HepG2 (cell line): ENCODE results near the gene ADORA2B. TPM values are rescaled to one million over a fixed set of nuclear protein-coding genes. Genes with fewer than 3 reads are reported as not detected.

Experiments
- CCAR2 ChIP-seq: fragments of 200-400 bp; formaldehyde crosslinking; optimal IDR thresholded peaks from 2 replicates; pipeline ENCODE3; 2018; ENCODE audit warnings: low read depth, mild to moderate bottlenecking, low read length, moderate library complexity
- CSRNP2 ChIP-seq: sonication (generic); formaldehyde crosslinking; conservative IDR thresholded peaks from 2 replicates; pipeline ENCODE4 v1.8.0; 2022; ENCODE audit warnings: low read depth, missing genetic modification reagents
- DNMT1 ChIP-seq: sonication (generic); formaldehyde crosslinking; IDR thresholded peaks from 2 replicates; pipeline ENCODE4 v1.5.1; 2020; ENCODE audit warnings: mild to moderate bottlenecking, missing genetic modification reagents
- EZH2 ChIP-seq: conservative IDR thresholded peaks from 2 replicates; pipeline ENCODE4 v1.6.1; 2012; ENCODE audit warnings: mild to moderate bottlenecking, low read depth, low read length, moderate library complexity
- JUN ChIP-seq: sonication (generic); formaldehyde crosslinking; IDR thresholded peaks from 2 replicates; pipeline ENCODE4 v1.4.0; 2020; ENCODE audit warnings: mild to moderate bottlenecking, missing genetic modification reagents
- NCOA5 ChIP-seq: sonication (generic); formaldehyde crosslinking; IDR thresholded peaks from 2 replicates; pipeline ENCODE4 v1.4.0; 2020; ENCODE audit warnings: missing genetic modification reagents
- NFRKB ChIP-seq: fragments of 450-650 bp; IDR thresholded peaks from 2 replicates; pipeline ENCODE4 v1.6.1; 2017
- RBM22 ChIP-seq: fragments of 200-400 bp; formaldehyde crosslinking; optimal IDR thresholded peaks from 2 replicates; pipeline ENCODE3; 2017; ENCODE audit warnings: mild to moderate bottlenecking, low read length, moderate library complexity
- RELA ChIP-seq: sonication (generic); formaldehyde crosslinking; IDR thresholded peaks from 2 replicates; pipeline ENCODE4 v1.4.0; 2020; ENCODE audit warnings: missing genetic modification reagents
- SRF ChIP-seq: IDR thresholded peaks from 2 replicates; pipeline ENCODE4 v1.6.1; 2011; ENCODE audit warnings: mild to moderate bottlenecking, low read depth, low read length, moderate library complexity
- SRSF1 ChIP-seq: fragments of 200-400 bp; formaldehyde crosslinking; optimal IDR thresholded peaks from 2 replicates; pipeline ENCODE3; 2017; ENCODE audit warnings: mild to moderate bottlenecking, low read depth, low read length, moderate library complexity
- STAT5B ChIP-seq: sonication (generic); formaldehyde crosslinking; IDR thresholded peaks from 2 replicates; pipeline ENCODE4 v1.4.0; 2020; ENCODE audit warnings: missing genetic modification reagents
- ZNF333 ChIP-seq: sonication (generic); formaldehyde crosslinking; IDR thresholded peaks from 2 replicates; pipeline ENCODE4 v1.4.0; 2020; ENCODE audit warnings: mild to moderate bottlenecking, missing genetic modification reagents, borderline replicate concordance
- ZNF432 ChIP-seq: sonication (generic); formaldehyde crosslinking; IDR thresholded peaks from 2 replicates; pipeline ENCODE4 v1.5.0; 2020; ENCODE audit warnings: missing genetic modification reagents, mild to moderate bottlenecking, borderline replicate concordance
- ZNF577 ChIP-seq: sonication (generic); formaldehyde crosslinking; IDR thresholded peaks from 2 replicates; pipeline ENCODE4 v1.4.0; 2020; ENCODE audit warnings: mild to moderate bottlenecking, low read depth, missing genetic modification reagents, borderline replicate concordance
- ZNF75D ChIP-seq: sonication (generic); formaldehyde crosslinking; IDR thresholded peaks from 2 replicates; pipeline ENCODE4 v1.8.1; 2023; ENCODE audit warnings: missing genetic modification reagents, mild to moderate bottlenecking, borderline replicate concordance
- ZNF788 ChIP-seq: sonication (generic); formaldehyde crosslinking; IDR thresholded peaks from 2 replicates; pipeline ENCODE4 v1.5.0; 2020; ENCODE audit warnings: mild to moderate bottlenecking, missing genetic modification reagents, borderline replicate concordance
- polyA plus RNA-seq, 8 experiments: library from polyadenylated mRNA; depleted of rRNA in 3 of 8; stranded (reverse) in 7 of 8; unstranded in 1 of 8; fragments of >200 nt; fragmentation: Illumina TruSeq in 4 of 8; extraction: Trizol in 4 of 8; gene quantifications; 2 replicates each; pipeline versions ENCODE4 v1.2.1 to v1.2.3, GENCODE V29; 2011 to 2016; ENCODE audit warnings: low read depth in 4 of 8, missing spikeins in 1 of 8, mixed read lengths in 1 of 8; ENCODE audit not compliant: insufficient read depth in 1 of 8
- total RNA-seq, 5 experiments: library from RNA; depleted of rRNA; stranded (reverse); fragments of >200 nt; fragmentation: Illumina TruSeq; extraction: Trizol; gene quantifications; 2 replicates each; pipeline ENCODE4 v1.2.3, GENCODE V29; 2016; ENCODE audit warnings: low read depth in 1 of 5
- TF ChIP-seq, protein P1 (sequence below): sonication (generic); formaldehyde crosslinking; IDR thresholded peaks from 2 replicates; pipeline ENCODE4; 2020; ENCODE audit warnings: missing genetic modification reagents, mild to moderate bottlenecking, borderline replicate concordance
- TF ChIP-seq, protein P2 (sequence below): sonication (generic); formaldehyde crosslinking; conservative IDR thresholded peaks from 2 replicates; pipeline ENCODE4 v1.4.0; 2020; ENCODE audit warnings: missing genetic modification reagents
- TF ChIP-seq, protein P3 (sequence below): sonication (generic); formaldehyde crosslinking; IDR thresholded peaks from 2 replicates; pipeline ENCODE4 v1.4.0; 2020; ENCODE audit warnings: mild to moderate bottlenecking, missing genetic modification reagents, borderline replicate concordance

ADORA2B gene
- total and polyA plus RNA-seq, 2 of the 13 experiments (the other 11 are each of a cell fraction or from before 2014, with no cell fraction given): 10.4 to 20.0 TPM

GRCh38 chr17:15944759-15945526 is at the start of gene ADORA2B (continued):
- TF ChIP-seq, protein P1, sequence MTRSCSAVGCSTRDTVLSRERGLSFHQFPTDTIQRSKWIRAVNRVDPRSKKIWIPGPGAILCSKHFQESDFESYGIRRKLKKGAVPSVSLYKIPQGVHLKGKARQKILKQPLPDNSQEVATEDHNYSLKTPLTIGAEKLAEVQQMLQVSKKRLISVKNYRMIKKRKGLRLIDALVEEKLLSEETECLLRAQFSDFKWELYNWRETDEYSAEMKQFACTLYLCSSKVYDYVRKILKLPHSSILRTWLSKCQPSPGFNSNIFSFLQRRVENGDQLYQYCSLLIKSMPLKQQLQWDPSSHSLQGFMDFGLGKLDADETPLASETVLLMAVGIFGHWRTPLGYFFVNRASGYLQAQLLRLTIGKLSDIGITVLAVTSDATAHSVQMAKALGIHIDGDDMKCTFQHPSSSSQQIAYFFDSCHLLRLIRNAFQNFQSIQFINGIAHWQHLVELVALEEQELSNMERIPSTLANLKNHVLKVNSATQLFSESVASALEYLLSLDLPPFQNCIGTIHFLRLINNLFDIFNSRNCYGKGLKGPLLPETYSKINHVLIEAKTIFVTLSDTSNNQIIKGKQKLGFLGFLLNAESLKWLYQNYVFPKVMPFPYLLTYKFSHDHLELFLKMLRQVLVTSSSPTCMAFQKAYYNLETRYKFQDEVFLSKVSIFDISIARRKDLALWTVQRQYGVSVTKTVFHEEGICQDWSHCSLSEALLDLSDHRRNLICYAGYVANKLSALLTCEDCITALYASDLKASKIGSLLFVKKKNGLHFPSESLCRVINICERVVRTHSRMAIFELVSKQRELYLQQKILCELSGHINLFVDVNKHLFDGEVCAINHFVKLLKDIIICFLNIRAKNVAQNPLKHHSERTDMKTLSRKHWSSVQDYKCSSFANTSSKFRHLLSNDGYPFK (CRISPR knock-in tag): no peak
- TF ChIP-seq ZNF75D (CRISPR knock-in tag) (no peak), ZNF577 (CRISPR knock-in tag) (no peak), ZNF333 (CRISPR knock-in tag) (peak; percentile 84), CSRNP2 (CRISPR knock-in tag) (no peak), SRSF1 (no peak), ZNF432 (CRISPR knock-in tag) (no peak), DNMT1 (CRISPR knock-in tag) (no peak; the same call in 1 of the 2 replicates), ZNF788 (peak; percentile 71; the same call in 1 of the 2 replicates), SRF (no peak), RBM22 (no peak), RELA (CRISPR knock-in tag) (no peak), STAT5B (no peak), NFRKB (no peak), NCOA5 (CRISPR knock-in tag) (no peak), JUN (CRISPR knock-in tag) (no peak), CCAR2 (no peak), EZH2 (no peak)
- TF ChIP-seq, protein P2, sequence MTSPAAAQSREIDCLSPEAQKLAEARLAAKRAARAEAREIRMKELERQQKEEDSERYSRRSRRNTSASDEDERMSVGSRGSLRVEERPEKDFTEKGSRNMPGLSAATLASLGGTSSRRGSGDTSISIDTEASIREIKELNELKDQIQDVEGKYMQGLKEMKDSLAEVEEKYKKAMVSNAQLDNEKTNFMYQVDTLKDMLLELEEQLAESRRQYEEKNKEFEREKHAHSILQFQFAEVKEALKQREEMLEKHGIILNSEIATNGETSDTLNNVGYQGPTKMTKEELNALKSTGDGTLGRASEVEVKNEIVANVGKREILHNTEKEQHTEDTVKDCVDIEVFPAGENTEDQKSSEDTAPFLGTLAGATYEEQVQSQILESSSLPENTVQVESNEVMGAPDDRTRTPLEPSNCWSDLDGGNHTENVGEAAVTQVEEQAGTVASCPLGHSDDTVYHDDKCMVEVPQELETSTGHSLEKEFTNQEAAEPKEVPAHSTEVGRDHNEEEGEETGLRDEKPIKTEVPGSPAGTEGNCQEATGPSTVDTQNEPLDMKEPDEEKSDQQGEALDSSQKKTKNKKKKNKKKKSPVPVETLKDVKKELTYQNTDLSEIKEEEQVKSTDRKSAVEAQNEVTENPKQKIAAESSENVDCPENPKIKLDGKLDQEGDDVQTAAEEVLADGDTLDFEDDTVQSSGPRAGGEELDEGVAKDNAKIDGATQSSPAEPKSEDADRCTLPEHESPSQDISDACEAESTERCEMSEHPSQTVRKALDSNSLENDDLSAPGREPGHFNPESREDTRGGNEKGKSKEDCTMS (CRISPR knock-in tag): no peak
- TF ChIP-seq, protein P3, sequence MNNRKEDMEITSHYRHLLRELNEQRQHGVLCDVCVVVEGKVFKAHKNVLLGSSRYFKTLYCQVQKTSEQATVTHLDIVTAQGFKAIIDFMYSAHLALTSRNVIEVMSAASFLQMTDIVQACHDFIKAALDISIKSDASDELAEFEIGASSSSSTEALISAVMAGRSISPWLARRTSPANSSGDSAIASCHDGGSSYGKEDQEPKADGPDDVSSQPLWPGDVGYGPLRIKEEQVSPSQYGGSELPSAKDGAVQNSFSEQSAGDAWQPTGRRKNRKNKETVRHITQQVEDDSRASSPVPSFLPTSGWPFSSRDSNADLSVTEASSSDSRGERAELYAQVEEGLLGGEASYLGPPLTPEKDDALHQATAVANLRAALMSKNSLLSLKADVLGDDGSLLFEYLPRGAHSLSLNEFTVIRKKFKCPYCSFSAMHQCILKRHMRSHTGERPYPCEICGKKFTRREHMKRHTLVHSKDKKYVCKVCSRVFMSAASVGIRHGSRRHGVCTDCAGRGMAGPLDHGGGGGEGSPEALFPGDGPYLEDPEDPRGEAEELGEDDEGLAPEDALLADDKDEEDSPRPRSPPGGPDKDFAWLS (CRISPR knock-in tag): peak; percentile 75
